ENCODE results near the gene CNTD1.

GRCh38 chr17:42766124-42766523, 32.5 kb upstream of the CNTD1 start:
- no peak for TF ChIP-seq POLR2A (IDR thresholded peaks at IDR 0.05; ENCODE audit: low read length)
- no peak for TF ChIP-seq GATA1 (IDR thresholded peaks at IDR 0.05; ENCODE audit: low read depth, low read length)

All from erythroblast (primary cell).